ENCODE results near the gene COL4A2.

Gene COL4A2

GRCh38 chr13:110498327-110498726, 191.2 kb downstream of the COL4A2 start:
- no peak overlapping the region for H3K4me3 ChIP-seq
- no peak for TF ChIP-seq EZH2 (IDR thresholded peaks at IDR 0.05)
- TF ChIP-seq FOXP2 (optimal IDR thresholded peaks at IDR 0.05; ENCODE audit: control extremely low read depth, extremely low read length, insufficient read depth), result no peak
- TF ChIP-seq POLR2AphosphoS5 (IDR thresholded peaks at IDR 0.05; ENCODE audit: borderline replicate concordance, low read depth, low read length), result no peak
- H3K36me3 ChIP-seq (ENCODE audit: insufficient read depth, low read length), result peaks cover 22% of the 10 kb centered on the region
- no peak overlapping the region for H3K27ac ChIP-seq
- no peak overlapping the region for H3K9ac ChIP-seq (ENCODE audit: insufficient read length)
- DNase-seq (ENCODE audit: low read depth, low spot score), result no peak
- H3K9me3 ChIP-seq (ENCODE audit: low read depth, low read length), result no peaks in the 10 kb centered on the region

- H3K27ac ChIP-seq, result no peak overlapping the region
- H3K9me3 ChIP-seq (ENCODE audit: low read depth, low read length), result no peaks in the 10 kb centered on the region
- TF ChIP-seq POLR2AphosphoS5 (IDR thresholded peaks at IDR 0.05; ENCODE audit: borderline replicate concordance, low read depth, low read length) (no peak), FOXP2 (optimal IDR thresholded peaks at IDR 0.05; ENCODE audit: control extremely low read depth, extremely low read length, insufficient read depth) (no peak), EZH2 (IDR thresholded peaks at IDR 0.05) (no peak)
- H3K36me3 ChIP-seq (ENCODE audit: insufficient read depth, low read length), result peaks cover 22% of the 10 kb centered on the region
- DNase-seq (ENCODE audit: low read depth, low spot score), result no peak
- H3K4me3 ChIP-seq, result no peak overlapping the region
- H3K9ac ChIP-seq (ENCODE audit: insufficient read length), result no peak overlapping the region
Observed at GRCh38 chr13:110498765-110499164, 191.7 kb downstream of the COL4A2 start.

- Histone ChIP-seq H3K9ac (ENCODE audit: insufficient read length) (no peak overlapping the region), H3K27ac (no peak overlapping the region), H3K9me3 (ENCODE audit: low read depth, low read length) (no peaks in the 10 kb centered on the region), H3K4me3 (no peak overlapping the region), H3K36me3 (ENCODE audit: insufficient read depth, low read length) (peaks cover 24% of the 10 kb centered on the region)
- no peak for TF ChIP-seq POLR2AphosphoS5 (IDR thresholded peaks at IDR 0.05; ENCODE audit: borderline replicate concordance, low read depth, low read length)
- no peak for TF ChIP-seq EZH2 (IDR thresholded peaks at IDR 0.05)
- TF ChIP-seq FOXP2 (optimal IDR thresholded peaks at IDR 0.05; ENCODE audit: control extremely low read depth, extremely low read length, insufficient read depth), result no peak
- no peak for DNase-seq (ENCODE audit: low read depth, low spot score)
Observed at GRCh38 chr13:110499621-110500281, 192.7 kb downstream of the COL4A2 start.

- TF ChIP-seq POLR2AphosphoS5 (IDR thresholded peaks at IDR 0.05; ENCODE audit: borderline replicate concordance, low read depth, low read length) (no peak), FOXP2 (optimal IDR thresholded peaks at IDR 0.05; ENCODE audit: control extremely low read depth, extremely low read length, insufficient read depth) (no peak), EZH2 (IDR thresholded peaks at IDR 0.05) (no peak)
- peaks cover 24% of the 10 kb centered on the region for H3K36me3 ChIP-seq (ENCODE audit: insufficient read depth, low read length)
- no peak overlapping the region for H3K27ac ChIP-seq
Observed at GRCh38 chr13:110500341-110500740, 193.3 kb downstream of the COL4A2 start.

GRCh38 chr13:110501188-110501587, 194.1 kb downstream of the COL4A2 start:
- no peaks in the 10 kb centered on the region for H3K9me3 ChIP-seq (ENCODE audit: low read depth, low read length)
- peaks cover 17% of the 10 kb centered on the region for H3K36me3 ChIP-seq (ENCODE audit: insufficient read depth, low read length)
- no peak overlapping the region for H3K27ac ChIP-seq
- no peak for DNase-seq (ENCODE audit: low read depth, low spot score)
- TF ChIP-seq POLR2AphosphoS5 (IDR thresholded peaks at IDR 0.05; ENCODE audit: borderline replicate concordance, low read depth, low read length), result no peak
- TF ChIP-seq EZH2 (IDR thresholded peaks at IDR 0.05), result no peak
- TF ChIP-seq FOXP2 (optimal IDR thresholded peaks at IDR 0.05; ENCODE audit: control extremely low read depth, extremely low read length, insufficient read depth), result no peak
- H3K4me3 ChIP-seq, result no peak overlapping the region
- no peak overlapping the region for H3K9ac ChIP-seq (ENCODE audit: insufficient read length)

More at GRCh38 chr13:110500341-110500740, 193.3 kb downstream of the COL4A2 start:
- Histone ChIP-seq H3K9ac (ENCODE audit: insufficient read length) (no peak overlapping the region), H3K4me3 (no peak overlapping the region), H3K9me3 (ENCODE audit: low read depth, low read length) (no peaks in the 10 kb centered on the region)
- DNase-seq (ENCODE audit: low read depth, low spot score), result no peak

- no peak for DNase-seq (ENCODE audit: low read depth, low spot score)
- Histone ChIP-seq H3K27ac (no peak overlapping the region), H3K9me3 (ENCODE audit: low read depth, low read length) (no peaks in the 10 kb centered on the region), H3K36me3 (ENCODE audit: insufficient read depth, low read length) (peaks cover 11% of the 10 kb centered on the region; the same call in 1 of the 2 replicates), H3K9ac (ENCODE audit: insufficient read length) (no peak overlapping the region), H3K4me3 (no peak overlapping the region)
- TF ChIP-seq EZH2 (IDR thresholded peaks at IDR 0.05) (no peak), POLR2AphosphoS5 (IDR thresholded peaks at IDR 0.05; ENCODE audit: borderline replicate concordance, low read depth, low read length) (no peak), FOXP2 (optimal IDR thresholded peaks at IDR 0.05; ENCODE audit: control extremely low read depth, extremely low read length, insufficient read depth) (no peak)
Observed at GRCh38 chr13:110503037-110503901, 196.2 kb downstream of the COL4A2 start.

- Histone ChIP-seq H3K4me3 (no peak overlapping the region), H3K27ac (no peak overlapping the region), H3K36me3 (ENCODE audit: insufficient read depth, low read length) (peaks cover 7% of the 10 kb centered on the region; the same call in 1 of the 2 replicates), H3K9ac (ENCODE audit: insufficient read length) (no peak overlapping the region), H3K9me3 (ENCODE audit: low read depth, low read length) (no peaks in the 10 kb centered on the region)
- TF ChIP-seq POLR2AphosphoS5 (IDR thresholded peaks at IDR 0.05; ENCODE audit: borderline replicate concordance, low read depth, low read length), result no peak
- TF ChIP-seq FOXP2 (optimal IDR thresholded peaks at IDR 0.05; ENCODE audit: control extremely low read depth, extremely low read length, insufficient read depth), result no peak
- TF ChIP-seq EZH2 (IDR thresholded peaks at IDR 0.05), result no peak
- DNase-seq (ENCODE audit: low read depth, low spot score), result no peak
Observed at GRCh38 chr13:110503979-110504499, 197.0 kb downstream of the COL4A2 start.

GRCh38 chr13:110505594-110505993, 198.5 kb downstream of the COL4A2 start:
- peaks cover 7% of the 10 kb centered on the region; the same call in 1 of the 2 replicates for H3K36me3 ChIP-seq (ENCODE audit: insufficient read depth, low read length)
- H3K9ac ChIP-seq (ENCODE audit: insufficient read length), result no peak overlapping the region
- H3K9me3 ChIP-seq (ENCODE audit: low read depth, low read length), result no peaks in the 10 kb centered on the region
- no peak overlapping the region for H3K27ac ChIP-seq
- DNase-seq (ENCODE audit: low read depth, low spot score), result no peak
- no peak for TF ChIP-seq POLR2AphosphoS5 (IDR thresholded peaks at IDR 0.05; ENCODE audit: borderline replicate concordance, low read depth, low read length)
- TF ChIP-seq EZH2 (IDR thresholded peaks at IDR 0.05), result no peak
- TF ChIP-seq FOXP2 (optimal IDR thresholded peaks at IDR 0.05; ENCODE audit: control extremely low read depth, extremely low read length, insufficient read depth), result no peak
- no peak overlapping the region for H3K4me3 ChIP-seq
